HUES48 (cell line): Measurements from ENCODE around the gene SDCBP2.

Experiments used
- H3K27ac ChIP-seq: one replicate; pipeline ENCODE4 v1.7.0; 2013; ENCODE audit warnings: low read depth, low read length, inconsistent platforms
- H3K27me3 ChIP-seq: 2 replicates; pipeline ENCODE4 v1.6.1; 2013; ENCODE audit warnings: mild to moderate bottlenecking, low read length; ENCODE audit not compliant: control insufficient read depth, insufficient read depth
- H3K36me3 ChIP-seq: 2 replicates; pipeline ENCODE4 v1.6.1; 2013; ENCODE audit warnings: low read length; ENCODE audit not compliant: control insufficient read depth, insufficient read depth
- H3K4me1 ChIP-seq: 2 replicates; pipeline ENCODE4 v1.6.1; 2013; ENCODE audit warnings: mild to moderate bottlenecking, low read length; ENCODE audit not compliant: control insufficient read depth, insufficient read depth
- H3K4me3 ChIP-seq: 2 replicates; pipeline ENCODE4 v1.5.1; 2013; ENCODE audit warnings: mild to moderate bottlenecking, low read depth, low read length
- H3K9ac ChIP-seq: 2 replicates; pipeline ENCODE4 v1.6.1; 2013; ENCODE audit warnings: mild to moderate bottlenecking, low read depth, low read length, moderate library complexity
- H3K9me3 ChIP-seq: 2 replicates; pipeline ENCODE4 v1.6.1; 2013; ENCODE audit warnings: low read length; ENCODE audit not compliant: control insufficient read depth, insufficient read depth

Gene SDCBP2

DNA sequence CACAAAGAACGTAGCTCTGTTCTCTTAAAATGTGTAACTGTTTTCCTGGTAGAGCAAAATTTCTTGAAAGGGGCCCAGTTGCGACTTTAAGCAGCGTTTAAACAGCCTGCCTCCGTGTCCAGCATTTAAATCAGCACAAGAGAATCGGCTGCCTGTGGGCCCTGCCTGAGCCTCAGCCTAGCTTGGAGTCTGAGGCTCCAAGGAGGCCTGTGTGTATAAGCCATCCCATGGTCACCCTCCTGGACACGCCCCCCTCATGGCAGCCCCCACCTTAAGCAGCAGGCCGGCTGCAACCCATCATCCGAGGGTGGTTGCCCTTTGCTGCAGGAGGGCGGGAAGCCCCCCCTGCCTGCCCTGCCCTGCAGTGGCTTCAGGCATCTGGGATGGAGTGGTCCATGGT lies 18.9 kb downstream of the SDCBP2 start:
- no peak overlapping the region for H3K4me3 ChIP-seq
- H3K36me3 ChIP-seq = no peaks in the 10 kb centered on the region
- H3K27ac ChIP-seq = no peak overlapping the region
- peaks cover 11% of the 10 kb centered on the region for H3K27me3 ChIP-seq
- no peak overlapping the region for H3K9ac ChIP-seq
- H3K9me3 ChIP-seq = no peaks in the 10 kb centered on the region
- H3K4me1 ChIP-seq = peaks cover 10% of the 10 kb centered on the region; the same call in 1 of the 2 replicates

GRCh38 chr20:1309439-1309847 lies 19.5 kb downstream of the SDCBP2 start:
- Histone ChIP-seq H3K9me3 (no peaks in the 10 kb centered on the region), H3K9ac (no peak overlapping the region), H3K36me3 (no peaks in the 10 kb centered on the region), H3K4me1 (peaks cover 10% of the 10 kb centered on the region; the same call in 1 of the 2 replicates), H3K4me3 (no peak overlapping the region), H3K27me3 (peaks cover 11% of the 10 kb centered on the region), H3K27ac (no peak overlapping the region)

DNA sequence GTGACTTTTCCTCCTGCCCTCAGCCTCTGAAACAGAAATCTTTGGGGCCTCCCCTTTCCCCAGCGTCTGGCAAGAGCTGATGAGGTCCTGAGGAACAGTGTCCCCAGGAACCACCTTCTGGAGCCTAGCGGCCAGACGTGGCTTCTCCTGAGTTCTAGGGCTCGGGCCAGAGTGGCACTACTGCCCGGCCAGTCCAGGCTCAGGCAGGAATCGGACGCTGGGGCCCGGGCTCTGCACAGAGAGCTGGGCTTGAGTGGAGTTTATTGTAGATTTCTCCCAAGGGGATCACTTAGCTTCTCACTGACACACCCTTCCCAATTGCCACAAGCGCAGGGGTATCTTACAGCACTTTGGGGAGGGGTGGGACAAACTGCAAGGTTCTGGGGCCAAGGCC lies 20.2 kb downstream of the SDCBP2 start:
- no peak overlapping the region for H3K4me3 ChIP-seq
- peaks cover 11% of the 10 kb centered on the region for H3K27me3 ChIP-seq
- H3K4me1 ChIP-seq = peaks cover 10% of the 10 kb centered on the region; the same call in 1 of the 2 replicates
- no peaks in the 10 kb centered on the region for H3K9me3 ChIP-seq
- H3K36me3 ChIP-seq = no peaks in the 10 kb centered on the region
- H3K9ac ChIP-seq = no peak overlapping the region
- H3K27ac ChIP-seq = no peak overlapping the region

DNA sequence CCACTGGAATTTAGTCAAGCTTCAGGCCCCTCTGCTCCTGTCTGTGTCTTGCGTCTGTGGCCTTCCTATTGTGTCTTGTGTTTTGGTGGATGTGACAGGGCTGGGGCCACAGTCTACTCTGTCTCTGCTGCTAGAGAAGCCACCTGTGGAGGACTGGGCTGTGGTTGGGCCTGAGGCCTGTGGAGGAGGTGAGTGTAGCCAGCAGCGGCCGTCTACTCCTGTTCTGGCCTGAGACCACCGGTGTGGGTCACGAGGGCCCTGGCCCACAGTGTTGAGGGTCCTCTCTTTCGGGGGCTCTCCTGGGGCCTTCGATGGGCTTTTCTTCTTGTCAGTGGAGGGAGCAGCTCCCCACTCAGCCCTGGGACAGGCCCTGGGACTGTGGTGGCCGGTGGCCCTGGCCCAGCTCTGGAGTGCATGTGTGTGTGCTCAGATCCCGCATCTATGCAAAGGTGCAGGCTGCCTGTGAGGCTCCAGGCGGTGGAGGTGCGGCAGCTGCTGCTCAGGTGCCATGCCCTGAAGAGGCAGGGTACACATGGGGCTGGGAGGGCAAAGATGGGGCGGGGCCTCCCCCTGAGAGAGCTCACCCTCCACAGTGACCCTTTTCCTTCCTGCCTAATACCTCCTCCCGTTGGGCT lies 20.8 kb downstream of the SDCBP2 start:
- H3K36me3 ChIP-seq = no peaks in the 10 kb centered on the region
- no peaks in the 10 kb centered on the region for H3K9me3 ChIP-seq
- no peak overlapping the region for H3K27ac ChIP-seq
- H3K4me3 ChIP-seq = no peak overlapping the region
- peaks cover 10% of the 10 kb centered on the region for H3K27me3 ChIP-seq
- no peak overlapping the region for H3K9ac ChIP-seq
- H3K4me1 ChIP-seq = peaks cover 9% of the 10 kb centered on the region; the same call in 1 of the 2 replicates

- H3K9me3 ChIP-seq = no peaks in the 10 kb centered on the region
- peaks cover 4% of the 10 kb centered on the region; the same call in 1 of the 2 replicates for H3K4me1 ChIP-seq
- peaks cover 4% of the 10 kb centered on the region for H3K27me3 ChIP-seq
- no peak overlapping the region for H3K4me3 ChIP-seq
- no peak overlapping the region for H3K27ac ChIP-seq
- H3K36me3 ChIP-seq = no peaks in the 10 kb centered on the region
- H3K9ac ChIP-seq = no peak overlapping the region
These were observed 21.4 kb downstream of the SDCBP2 start for GRCh38 chr20:1307571-1307971.

DNA sequence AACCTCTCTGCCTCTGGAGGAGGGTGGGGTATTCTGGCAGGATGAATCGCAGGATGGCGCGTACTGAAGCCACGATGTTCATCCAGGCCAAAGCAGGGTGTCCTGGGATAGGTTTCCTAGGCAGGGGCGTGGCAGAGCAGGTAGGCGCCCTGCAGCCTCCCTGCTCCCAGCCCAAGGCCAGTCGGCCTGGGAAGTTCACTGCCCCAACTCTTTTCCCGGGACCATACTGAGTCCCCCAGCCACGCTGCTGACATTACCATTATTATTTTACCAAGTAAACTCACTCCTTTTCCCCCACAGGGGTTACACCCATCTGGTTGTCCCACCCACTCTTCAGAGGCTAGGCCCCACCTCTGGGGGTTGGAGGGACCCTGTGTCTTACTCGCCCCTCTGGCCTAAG lies 21.8 kb downstream of the SDCBP2 start:
- Histone ChIP-seq H3K4me3 (no peak overlapping the region), H3K4me1 (peaks cover 4% of the 10 kb centered on the region; the same call in 1 of the 2 replicates), H3K27ac (no peak overlapping the region), H3K9ac (no peak overlapping the region), H3K27me3 (no peaks in the 10 kb centered on the region), H3K36me3 (no peaks in the 10 kb centered on the region), H3K9me3 (no peaks in the 10 kb centered on the region)

DNA sequence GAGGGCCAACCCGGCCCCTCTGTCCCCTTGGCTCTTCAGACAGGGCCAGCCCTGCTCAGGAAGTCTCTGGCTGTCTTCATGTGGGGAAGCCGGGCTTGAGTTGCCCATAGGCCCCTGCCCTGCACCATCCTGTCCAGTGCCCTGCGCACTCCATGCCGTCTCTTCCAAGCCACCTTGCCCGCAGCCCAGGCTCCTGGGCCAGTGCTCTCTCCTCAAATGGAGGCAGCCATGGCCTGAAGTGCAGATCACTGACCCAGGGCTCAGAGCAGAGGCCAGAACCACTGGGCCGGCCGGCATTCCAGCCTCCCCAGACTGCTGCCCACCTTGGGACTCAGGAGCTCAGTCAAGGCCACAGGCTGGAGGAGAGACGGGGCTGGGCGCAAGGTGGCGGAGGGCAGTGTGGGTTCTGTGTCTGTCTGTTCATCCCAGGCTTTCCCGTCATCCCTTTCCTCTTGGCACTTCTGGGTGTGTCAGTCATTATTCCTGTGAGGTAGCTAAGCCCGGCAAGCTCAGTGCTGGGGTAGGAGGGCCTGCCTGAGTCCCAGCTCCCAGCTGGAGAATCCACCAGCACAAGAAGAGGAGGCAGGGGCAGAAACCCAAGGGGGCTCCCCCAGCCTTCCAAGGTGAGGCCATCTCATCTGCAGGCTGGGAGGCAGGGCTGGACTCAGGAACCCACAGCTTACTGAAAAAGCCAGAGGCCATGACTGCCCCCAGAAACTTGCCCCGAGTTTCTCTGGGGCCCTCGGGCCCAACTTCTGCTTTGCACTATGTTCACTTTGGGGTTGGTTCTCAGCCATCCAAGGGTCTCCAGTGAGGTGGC lies 22.4 kb downstream of the SDCBP2 start:
- H3K4me3 ChIP-seq = no peak overlapping the region
- no peaks in the 10 kb centered on the region for H3K36me3 ChIP-seq
- H3K4me1 ChIP-seq = peaks cover 4% of the 10 kb centered on the region; the same call in 1 of the 2 replicates
- no peak overlapping the region for H3K27ac ChIP-seq
- H3K27me3 ChIP-seq = no peaks in the 10 kb centered on the region
- H3K9ac ChIP-seq = no peak overlapping the region
- no peaks in the 10 kb centered on the region for H3K9me3 ChIP-seq

DNA sequence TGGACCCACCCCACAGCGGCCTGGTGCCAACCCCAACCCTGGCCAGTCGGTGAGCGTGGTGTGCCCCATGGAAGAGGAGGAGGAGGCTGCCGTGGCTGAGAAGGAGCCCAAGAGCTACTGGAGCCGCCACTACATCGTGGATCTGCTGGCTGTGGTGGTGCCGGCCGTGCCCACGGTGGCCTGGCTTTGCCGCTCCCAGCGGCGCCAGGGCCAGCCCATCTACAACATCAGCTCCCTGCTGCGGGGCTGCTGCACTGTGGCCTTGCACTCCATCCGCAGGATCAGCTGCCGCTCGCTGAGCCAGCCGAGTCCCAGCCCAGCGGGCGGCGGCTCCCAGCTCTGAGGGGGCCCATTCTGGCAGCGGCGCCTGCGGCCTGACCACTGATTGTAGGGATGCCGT lies 23.2 kb downstream of the SDCBP2 start:
- Histone ChIP-seq H3K27ac (no peak overlapping the region), H3K9ac (no peak overlapping the region), H3K4me3 (no peak overlapping the region), H3K4me1 (peaks cover 12% of the 10 kb centered on the region), H3K27me3 (no peaks in the 10 kb centered on the region), H3K9me3 (no peaks in the 10 kb centered on the region), H3K36me3 (no peaks in the 10 kb centered on the region)

DNA sequence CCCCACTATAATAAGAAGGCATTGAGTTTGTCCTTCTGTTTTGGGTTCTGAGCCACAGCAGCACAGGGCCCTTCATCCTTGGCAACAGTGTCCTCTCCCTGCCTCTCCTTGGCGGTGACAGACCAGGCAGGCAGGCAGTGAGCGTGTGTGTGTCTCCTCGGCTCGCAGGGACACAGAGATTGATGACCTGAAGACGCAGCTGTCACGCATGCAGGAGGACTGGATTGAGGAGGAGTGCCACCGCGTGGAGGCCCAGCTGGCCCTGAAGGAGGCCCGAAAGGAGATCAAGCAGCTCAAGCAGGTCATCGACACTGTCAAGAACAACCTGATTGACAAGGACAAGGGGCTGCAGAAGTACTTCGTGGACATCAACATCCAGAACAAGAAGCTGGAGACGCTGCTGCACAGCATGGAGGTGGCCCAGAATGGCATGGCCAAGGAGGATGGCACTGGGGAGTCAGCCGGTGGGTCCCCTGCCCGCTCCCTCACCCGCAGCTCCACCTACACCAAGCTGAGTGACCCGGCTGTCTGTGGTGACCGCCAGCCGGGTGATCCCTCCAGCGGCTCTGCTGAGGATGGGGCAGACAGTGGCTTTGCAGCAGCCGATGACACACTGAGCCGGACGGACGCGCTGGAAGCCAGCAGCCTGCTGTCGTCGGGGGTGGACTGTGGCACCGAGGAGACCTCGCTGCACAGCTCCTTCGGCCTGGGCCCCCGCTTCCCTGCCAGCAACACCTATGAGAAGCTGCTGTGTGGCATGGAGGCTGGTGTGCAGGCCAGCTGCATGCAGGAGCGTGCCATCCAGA lies 24.0 kb downstream of the SDCBP2 start:
- H3K27ac ChIP-seq = no peak overlapping the region
- no peak overlapping the region for H3K4me3 ChIP-seq

DNA sequence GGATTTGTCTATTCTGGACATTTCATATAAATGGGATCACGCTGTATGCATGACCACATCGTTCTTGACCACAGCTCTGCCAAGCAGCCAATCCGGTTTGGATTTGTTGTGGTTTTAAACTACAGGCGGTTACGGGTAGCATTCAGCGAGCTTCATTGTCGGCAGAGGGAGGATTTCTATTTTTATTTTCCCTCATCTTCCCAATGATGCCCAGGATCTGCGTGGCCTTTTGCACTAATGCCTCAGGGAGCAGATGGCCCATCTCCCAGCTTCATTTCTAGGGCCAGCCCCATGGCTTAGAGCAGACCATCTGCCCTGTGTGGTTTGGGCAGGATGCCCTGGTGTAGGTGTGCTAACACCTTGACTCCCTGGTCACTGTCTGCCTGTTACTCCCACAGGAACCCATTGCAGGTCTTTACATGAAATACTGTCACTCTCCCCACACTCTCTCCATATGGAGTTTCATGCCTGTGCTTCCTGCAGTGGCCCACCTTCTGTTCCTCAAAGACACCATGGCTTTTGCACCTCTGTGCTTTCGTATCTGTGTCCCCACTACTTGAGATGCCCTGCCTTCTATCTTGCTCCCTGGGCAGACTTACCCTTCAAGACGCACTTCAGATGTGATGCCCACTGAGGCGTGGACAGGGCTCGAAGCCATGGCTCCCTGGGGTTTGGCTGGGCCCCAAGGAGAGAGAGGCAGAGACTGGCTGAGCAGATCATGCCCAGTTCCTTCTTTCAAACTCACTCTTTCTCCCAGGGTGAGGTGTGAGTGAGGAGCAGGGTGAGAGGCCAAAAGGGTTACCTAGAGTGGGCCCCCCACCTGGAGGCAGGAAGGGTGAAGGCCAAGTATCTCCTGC lies 26.0 kb downstream of the SDCBP2 start:
- Histone ChIP-seq H3K9ac (no peak overlapping the region), H3K27ac (no peak overlapping the region), H3K9me3 (no peaks in the 10 kb centered on the region), H3K27me3 (no peaks in the 10 kb centered on the region), H3K4me3 (no peak overlapping the region), H3K36me3 (no peaks in the 10 kb centered on the region), H3K4me1 (peaks cover 10% of the 10 kb centered on the region)

More for the DNA sequence above, 24.0 kb downstream of the SDCBP2 start:
- no peaks in the 10 kb centered on the region for H3K36me3 ChIP-seq
- H3K4me1 ChIP-seq = peaks cover 14% of the 10 kb centered on the region
- H3K9ac ChIP-seq = no peak overlapping the region
- no peaks in the 10 kb centered on the region for H3K27me3 ChIP-seq
- no peaks in the 10 kb centered on the region for H3K9me3 ChIP-seq
